NCI-H1105 treated with DMSO at 0.1 percent for 48 hours (cell line): Measurements from ENCODE around the gene SPG11.

Source experiments
- DNase-seq: peaks from one replicate; lab custom pipeline; 2025; lab: John Stamatoyannopoulos, UW

Gene SPG11

GRCh38 chr15:44623178-44623577, 40.3 kb downstream of the SPG11 start:
- no peak for DNase-seq

GRCh38 chr15:44620081-44620480, 43.4 kb downstream of the SPG11 start:
- no peak for DNase-seq

- no peak for DNase-seq
Measured at GRCh38 chr15:44616974-44617373, 46.5 kb downstream of the SPG11 start.

- no peak for DNase-seq
Measured at GRCh38 chr15:44606740-44607139, 56.7 kb downstream of the SPG11 start.

GRCh38 chr15:44603126-44603525, 60.3 kb downstream of the SPG11 start:
- DNase-seq = no peak

- no peak for DNase-seq
Measured at GRCh38 chr15:44598892-44599291, 64.6 kb downstream of the SPG11 start.

- no peak for DNase-seq
Measured at GRCh38 chr15:44598066-44598465, 65.4 kb downstream of the SPG11 start.

GRCh38 chr15:44596511-44597010, 66.9 kb downstream of the SPG11 start:
- DNase-seq = no peak

GRCh38 chr15:44595656-44596510, 67.6 kb downstream of the SPG11 start:
- DNase-seq = no peak

- DNase-seq = no peak
Measured at GRCh38 chr15:44595246-44595645, 68.2 kb downstream of the SPG11 start.

GRCh38 chr15:44593042-44593736, 70.3 kb downstream of the SPG11 start:
- DNase-seq = no peak

- DNase-seq = no peak
Measured at GRCh38 chr15:44591326-44591725, 72.1 kb downstream of the SPG11 start.

- DNase-seq = no peak
Measured at GRCh38 chr15:44588541-44588940, 74.9 kb downstream of the SPG11 start.

GRCh38 chr15:44585633-44586032, 77.8 kb downstream of the SPG11 start:
- no peak for DNase-seq

GRCh38 chr15:44584162-44584749, 79.2 kb downstream of the SPG11 start:
- DNase-seq = no peak

- no peak for DNase-seq
Measured at GRCh38 chr15:44580105-44580504, 83.4 kb downstream of the SPG11 start.

GRCh38 chr15:44574734-44575133, 88.7 kb downstream of the SPG11 start:
- DNase-seq = no peak

GRCh38 chr15:44573386-44573785, 90.1 kb downstream of the SPG11 start:
- no peak for DNase-seq

- DNase-seq = no peak
Measured at GRCh38 chr15:44570361-44570760, 93.1 kb downstream of the SPG11 start.

GRCh38 chr15:44569316-44569715, 94.1 kb downstream of the SPG11 start:
- DNase-seq = no peak

- no peak for DNase-seq
Measured at GRCh38 chr15:44568338-44568737, 95.1 kb downstream of the SPG11 start.

GRCh38 chr15:44566155-44566540, 97.3 kb downstream of the SPG11 start:
- DNase-seq = no peak
